ENCODE measurements around the gene ZBED2.

ZBED2 gene

DNA sequence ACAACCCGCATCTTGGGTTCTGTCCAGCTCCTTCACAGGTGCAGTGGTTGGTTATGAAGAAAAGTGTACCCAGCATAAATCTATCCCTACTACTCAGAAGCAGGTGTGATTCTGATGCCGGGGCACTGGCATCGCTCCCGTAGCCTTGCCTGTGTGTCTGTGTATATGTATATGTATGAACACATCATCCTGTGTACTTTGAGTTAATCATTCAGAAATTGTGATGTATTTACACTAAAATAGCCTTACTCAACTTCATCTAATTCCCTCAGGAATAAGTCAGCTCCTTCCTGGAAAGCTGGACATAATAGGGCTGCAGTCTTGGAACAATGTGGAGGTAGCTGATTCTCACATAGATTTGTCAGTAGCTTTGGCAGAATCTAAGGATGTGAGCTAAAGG, 6.7 kb upstream of the ZBED2 start:
- no peak for DNase-seq

DNA sequence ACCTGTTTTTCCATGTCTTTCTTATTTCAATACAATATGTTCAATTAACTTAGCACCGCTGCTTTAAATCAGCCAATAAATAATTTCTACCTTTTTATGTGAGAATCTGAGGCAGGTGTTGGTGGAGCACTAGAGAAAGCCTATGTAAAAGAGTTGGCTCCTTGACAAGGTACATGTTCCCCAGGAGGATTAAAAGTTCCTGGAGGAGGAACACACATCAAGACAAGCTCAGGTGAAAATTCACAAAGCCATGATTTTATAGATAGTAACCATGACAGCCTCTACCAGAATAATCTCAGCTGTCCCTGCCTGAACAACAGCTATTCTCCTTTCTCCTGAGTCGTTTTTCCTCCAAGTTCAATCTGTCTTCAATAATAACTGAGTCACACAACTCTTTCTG, 3.4 kb upstream of the ZBED2 start:
- no peak for DNase-seq

DNA sequence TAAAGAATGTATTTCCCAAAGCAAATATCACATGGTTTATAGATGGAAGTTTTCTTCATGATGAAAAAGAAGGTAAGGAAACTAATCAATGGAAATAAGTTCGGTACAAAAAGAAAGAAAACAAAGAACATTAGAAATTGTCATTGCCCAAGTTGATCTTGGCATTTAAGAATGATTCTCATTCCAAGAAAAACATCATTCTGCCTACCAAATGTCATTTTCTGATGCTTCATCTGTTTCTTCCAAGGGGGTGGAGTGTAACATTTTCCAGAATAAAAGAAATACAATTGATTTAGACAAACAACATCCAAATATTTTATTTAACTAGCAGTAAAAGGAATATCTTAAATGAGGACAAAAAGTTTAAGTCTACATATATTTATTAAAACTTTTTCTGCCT, 3.0 kb upstream of the ZBED2 start:
- no peak for DNase-seq

DNA sequence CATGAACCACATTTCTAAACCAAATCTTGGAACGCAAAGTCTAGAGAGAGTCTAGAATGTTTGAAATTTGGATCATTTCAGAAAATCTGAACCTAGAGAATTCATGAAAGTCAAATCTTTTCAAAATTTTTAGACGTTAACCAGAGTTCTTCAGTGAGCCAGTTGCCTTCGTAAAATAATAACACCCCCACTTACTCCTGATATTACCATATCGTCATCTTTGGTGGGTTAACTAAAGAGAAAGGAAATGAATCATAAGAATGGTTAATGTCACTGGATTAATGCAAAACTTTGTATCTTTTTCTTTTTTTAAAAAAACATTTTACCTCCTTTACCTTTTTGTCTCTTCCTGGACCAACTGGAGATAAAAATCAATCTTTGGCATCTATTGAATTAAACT, 1.2 kb upstream of the ZBED2 start:
- DNase-seq: no peak

DNA sequence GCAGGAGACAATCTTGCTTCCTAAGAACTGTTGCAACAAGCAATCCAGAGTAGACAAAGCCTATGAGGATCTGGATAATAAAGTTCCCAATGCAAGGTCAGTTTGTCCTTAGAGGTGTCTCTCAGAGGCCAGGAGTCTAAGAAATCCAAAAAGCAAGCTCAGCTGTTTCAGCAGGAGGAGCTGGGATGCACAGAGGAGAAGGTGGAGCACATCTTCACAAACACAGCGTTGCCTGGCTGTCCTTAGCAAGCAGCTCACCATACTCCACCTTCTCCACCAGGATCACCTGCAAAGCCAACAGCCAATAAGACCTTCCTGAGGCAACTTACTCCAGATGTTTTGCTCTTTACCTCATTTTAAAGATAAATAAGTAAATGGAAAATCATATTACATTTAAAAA, 365 bp downstream of the ZBED2 start:
- DNase-seq: no peak

DNA sequence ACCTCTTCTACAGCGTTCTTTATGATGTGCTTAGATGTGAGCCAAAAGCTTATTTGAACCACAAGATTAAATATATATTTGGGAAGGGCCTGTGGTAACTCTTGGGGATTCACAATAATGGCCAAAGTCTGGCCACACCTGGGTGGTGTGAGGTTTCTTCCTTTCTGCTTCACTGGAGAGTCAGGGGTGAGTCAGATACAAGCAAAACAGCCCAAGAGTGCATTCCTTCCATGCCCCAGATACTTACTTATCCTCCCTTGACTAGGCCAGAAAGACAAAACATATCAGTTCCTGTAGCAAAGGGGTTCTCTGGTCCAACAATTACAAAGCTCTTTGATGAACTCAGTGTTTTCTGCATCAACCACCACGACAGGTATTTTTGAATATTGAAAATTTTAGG, 941 bp downstream of the ZBED2 start:
- no peak for DNase-seq

DNA sequence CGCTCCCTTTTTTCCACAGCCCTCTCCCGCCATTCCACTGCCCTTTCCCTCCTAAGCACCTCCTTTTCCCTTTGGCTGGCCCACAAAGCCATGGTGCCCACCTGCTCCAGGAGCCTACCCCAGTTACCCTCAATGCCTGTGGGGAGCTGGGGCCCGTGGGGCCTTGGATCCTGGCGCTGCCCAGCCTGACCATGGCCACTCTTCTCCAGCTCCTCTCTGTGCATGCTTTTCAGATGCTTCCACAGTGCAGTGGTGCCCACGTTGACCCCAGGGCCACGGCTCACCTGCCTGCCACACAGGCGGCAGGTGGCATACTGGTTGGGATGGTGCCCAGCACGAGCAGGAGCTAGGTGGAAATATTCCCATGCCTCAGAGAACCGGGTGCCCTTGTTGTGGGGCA, 1.5 kb downstream of the ZBED2 start:
- no peak for DNase-seq

DNA sequence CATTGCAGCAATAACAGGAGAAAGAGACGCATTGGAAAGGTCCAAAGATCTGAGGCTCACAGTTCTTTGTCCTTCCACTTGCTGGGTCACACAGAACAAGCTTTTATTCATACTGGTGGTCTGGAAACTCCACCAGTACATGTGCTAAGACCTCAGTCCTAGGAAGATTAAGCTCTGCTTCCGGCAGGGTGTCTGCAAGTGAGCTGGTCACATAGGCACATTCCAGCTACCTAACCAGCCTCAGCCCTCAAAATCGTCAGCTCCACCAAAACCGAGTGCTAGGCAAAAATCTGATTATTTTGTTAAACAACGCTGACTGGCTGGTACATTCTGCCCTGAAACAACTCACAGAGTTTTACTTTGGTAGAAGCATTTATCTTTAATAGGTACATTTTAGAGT, 2.2 kb downstream of the ZBED2 start:
- DNase-seq: no peak

DNA sequence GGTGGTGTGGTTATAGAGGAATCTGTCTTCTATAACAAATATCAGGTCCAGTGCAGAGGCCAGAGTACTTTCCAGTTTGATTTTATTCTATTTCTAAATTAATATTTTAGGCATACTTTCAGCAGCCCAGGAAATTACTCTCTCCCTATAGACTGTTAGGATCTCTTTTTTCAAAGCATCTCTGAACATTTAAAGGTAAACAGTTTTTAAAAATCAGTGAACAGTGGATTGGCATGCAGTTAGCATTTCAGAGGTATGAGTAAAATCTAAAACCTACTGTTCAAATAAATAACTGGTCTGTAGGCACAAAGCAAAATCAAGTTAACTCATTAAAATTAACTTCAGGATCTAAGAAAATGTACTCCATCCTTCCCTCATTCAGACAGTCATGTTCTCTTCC, 3.0 kb downstream of the ZBED2 start:
- DNase-seq: no peak

DNA sequence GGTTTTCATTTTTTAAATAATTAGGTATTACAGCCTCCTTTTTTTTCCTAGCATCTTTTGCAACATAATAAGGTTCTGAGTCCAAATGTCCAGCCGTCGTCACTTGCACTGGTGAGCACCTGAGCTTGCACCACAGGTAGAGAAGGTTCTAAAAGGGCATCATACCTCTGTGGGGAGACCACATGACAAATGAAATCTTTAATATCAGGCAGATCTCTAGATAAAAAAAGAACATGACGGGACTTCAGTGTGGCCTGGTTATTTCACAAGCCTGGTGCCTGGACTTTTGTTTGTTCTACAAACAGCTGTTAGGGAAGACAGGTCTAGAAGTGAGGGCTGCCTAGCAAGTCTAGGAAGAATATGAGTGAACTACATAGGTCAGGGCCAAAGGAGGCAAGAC, 3.6 kb downstream of the ZBED2 start:
- no peak for DNase-seq

DNA sequence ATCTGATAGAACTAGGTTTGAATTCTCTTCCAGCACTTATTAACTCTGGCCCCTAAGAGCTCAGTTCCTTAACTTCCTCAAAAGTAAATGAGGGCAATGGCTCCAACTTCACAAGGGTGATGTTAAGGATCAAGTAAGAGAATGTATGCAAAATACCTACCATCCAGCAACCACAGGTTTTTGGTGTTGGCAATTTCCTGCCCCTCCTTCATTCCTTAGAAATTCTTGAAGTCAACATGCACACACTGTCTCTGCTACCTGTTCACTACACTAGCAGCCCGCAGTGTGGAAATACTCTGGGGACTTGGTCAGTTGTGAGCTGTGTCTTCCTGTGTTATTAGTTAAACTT, 5.0 kb downstream of the ZBED2 start:
- DNase-seq: no peak

DNA sequence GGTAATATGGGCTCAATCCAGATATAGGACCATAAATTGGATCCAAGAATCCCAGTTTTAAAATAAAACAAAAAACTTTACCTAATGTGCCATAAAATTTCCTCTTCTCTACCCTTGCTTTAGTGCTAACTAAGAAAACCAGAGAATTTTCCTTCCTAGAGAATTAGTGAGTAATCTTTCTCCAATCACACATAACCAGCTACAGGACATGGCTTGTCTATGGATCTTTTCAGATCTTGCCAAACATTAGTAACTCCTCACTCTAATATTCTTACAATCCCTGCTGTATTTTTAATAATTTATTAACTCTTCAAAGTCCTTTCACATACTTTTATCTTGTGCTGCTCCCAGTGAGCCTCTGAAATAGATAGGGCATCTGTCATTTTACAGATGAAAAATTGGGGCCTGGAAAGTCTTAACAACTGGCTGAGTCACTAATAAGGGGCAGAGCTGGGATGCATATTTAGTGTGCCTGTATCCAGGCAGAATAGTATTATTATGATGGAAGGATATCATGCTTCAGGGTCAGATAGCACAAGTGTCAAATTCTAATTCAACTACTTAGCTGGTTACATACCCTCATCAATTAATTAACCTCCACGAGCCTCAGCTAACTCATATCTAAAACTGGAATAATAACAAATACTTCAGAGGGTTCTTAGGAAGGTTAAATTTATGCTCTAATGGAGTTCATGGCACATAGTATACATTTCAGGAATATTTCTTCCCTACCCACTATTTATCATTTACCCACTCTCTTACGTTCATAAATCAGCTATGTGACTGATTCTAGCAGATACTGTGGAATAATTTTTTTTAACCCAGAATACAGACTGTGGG, 5.6 kb downstream of the ZBED2 start:
- no peak for DNase-seq

DNA sequence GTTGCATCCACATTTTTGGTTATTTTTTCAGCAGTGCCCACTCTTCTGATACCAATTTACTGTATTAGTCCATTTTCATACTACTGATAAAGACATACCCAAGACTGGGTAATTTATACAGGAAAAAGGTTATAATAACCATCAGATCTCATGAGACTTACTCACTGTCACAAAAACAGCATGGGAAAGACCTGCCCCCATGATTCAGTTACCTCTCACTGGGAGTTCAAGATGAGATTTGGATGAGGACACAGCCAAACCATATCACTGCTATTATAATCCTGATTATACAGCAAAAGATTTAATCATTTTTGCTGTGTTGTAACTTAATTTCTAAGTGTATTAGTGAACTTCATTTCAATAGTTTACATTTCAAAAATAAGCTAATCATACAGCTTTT, 6.6 kb downstream of the ZBED2 start:
- no peak for DNase-seq

DNA sequence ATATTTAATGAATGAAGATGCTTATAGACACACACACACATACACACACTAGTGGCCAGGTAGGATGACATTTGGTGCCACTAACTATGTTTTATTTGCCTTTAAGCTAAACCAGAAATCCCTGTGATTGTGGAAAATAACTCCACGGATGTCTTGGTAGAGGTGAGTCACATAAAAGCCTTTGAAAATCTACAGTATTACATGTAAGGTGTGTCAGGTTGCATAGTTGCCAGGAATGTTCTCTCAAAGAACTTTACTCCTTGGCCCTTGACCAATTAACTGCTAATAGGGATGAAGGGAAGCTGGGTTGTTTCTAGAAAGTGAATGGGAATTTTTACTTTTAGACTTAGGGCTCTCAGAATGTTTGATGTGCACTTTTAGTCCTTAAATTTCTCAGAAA, 9.9 kb downstream of the ZBED2 start:
- no peak for DNase-seq

DNA sequence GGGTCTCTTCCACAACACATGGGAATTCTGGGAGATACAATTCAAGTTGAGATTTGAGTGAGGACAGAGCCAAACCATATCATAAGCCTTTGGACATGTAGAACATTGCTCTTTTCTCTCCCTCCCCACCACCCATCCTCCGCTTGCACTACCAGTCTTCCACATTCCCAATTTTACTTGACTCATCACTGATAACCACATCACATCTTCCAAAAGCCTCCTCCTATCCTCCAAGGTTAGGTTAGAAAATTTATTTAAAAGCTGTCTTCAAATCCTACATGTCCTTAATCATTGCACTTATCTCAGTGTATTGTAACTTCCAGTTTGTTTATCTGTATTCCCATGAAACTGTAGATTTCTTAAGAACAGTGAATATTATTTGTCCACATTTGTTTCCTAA, 10.4 kb downstream of the ZBED2 start:
- DNase-seq: no peak

DNA sequence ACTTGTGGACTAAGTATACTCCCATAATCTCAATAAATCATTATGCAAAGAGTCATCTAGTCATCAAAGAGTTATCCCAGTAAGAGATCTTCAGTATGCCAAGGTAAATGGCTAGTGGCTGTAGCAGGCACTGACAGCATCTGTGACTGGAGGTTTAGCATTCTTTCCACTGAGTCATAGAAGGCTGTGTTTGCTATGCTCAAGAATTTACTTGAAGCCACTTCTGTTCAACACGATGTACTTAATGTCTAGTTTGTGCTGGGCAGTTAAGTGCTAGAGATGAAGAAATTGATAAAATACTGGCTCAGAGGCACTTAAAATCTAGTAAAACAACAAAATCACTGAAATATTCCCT, 13.0 kb downstream of the ZBED2 start:
- no peak for DNase-seq

DNA sequence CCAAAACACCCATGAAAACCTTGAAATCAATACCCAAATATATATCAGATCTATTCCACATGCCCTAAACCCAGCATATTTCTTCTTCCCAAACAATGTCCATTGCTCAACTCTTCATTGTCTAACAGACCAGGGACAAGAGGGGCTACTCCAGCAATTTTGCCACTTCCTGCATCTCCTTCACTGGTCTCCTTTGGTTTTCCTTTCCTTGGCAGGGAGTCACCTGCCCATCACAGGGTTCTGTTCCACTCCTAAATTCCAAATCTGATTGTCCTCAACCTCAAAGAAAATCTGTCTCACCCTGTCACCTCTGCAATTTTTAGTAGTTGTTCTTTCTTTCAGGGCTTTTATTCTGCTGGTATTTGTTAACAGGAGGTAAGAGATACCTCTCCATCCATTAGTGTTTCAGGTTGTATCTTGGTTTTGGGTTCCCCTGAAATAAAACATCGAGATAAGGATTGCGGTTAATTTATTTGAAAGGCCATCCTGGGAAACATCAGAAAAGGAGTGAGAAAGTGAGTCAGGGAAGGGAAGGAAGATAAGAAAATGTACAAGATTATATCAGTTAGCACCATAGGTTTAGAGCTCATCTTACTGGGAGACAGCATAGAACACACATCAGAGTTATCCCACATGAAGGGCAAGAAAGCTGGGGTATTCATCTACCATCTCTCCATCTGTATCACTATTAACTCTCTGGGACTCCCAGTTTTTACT, 13.6 kb downstream of the ZBED2 start:
- no peak for DNase-seq

DNA sequence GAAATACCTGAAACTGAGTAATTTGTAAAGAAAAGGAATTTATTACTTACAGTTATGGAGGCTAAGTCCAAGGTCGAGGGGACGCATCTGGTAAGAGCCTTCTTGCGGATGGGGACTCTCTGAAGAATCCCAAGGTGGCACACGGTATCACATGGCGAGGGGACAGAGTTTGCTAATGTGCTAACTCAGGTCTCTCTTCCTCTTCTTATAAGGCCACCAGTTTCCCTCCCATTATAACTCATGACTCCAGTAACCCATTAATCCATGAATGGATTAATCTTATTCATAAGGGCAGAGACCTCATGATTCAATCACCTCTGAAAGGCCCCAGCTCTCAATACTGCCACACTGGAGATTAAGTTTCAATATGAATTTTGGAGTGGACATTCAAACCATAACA, 15.7 kb downstream of the ZBED2 start:
- DNase-seq: no peak

DNA sequence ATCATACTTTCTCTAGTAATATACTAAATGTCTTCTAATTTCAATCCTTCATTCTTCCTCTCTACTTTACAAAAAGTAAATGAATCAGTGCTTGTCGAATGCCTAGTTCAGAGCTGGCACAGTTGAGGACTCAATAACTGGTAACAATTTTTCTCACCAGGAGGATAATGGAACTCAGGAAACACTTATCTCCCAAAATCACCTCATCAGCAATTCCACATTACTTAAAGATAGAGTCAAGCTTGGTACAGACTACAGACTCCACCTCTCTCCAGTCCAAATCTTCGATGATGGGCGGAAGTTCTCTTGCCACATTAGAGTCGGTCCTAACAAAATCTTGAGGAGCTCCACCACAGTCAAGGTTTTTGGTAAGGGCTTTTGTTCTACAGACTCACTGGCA, 16.3 kb downstream of the ZBED2 start:
- no peak for DNase-seq

DNA sequence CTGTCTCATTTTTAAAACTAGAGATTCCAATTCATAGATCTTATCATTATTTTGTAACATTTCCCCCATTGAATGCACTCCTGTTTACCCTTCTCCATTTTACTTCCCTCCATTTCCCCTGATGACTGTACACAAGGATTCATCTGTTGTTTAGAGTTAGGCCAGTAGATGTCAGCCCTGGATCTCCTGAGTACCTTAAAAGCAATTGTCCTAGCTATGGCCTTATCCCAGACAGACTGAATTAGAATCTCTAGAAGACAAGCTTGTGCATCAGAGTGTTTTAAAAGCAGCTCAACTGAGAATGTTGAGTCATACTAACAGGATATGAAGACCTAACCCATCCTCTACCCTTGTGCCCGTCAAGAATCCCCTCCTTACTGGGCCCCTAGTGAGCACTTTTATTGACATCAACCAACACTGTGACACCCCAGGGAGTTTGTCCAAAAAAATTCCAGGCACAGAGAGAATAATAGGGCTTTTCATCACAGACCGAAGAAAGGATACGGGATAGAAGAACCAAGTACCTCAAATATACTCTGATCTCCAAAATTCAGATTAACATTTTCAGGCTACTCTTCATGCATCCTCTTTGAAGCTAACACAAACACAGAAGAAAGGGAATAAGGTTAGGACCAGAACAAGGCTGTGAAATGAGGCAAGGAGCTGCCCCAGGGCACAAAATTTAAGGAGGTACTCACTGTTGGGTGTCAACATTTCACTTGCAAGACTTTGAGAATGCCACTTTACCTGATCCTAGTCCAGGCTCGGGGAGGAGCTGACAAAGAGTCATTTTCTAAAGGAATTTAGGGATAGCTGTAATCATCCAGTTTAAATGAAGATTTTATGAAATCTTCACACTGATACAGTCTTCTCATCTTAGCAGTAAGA, 17.1 kb downstream of the ZBED2 start:
- no peak for DNase-seq

DNA sequence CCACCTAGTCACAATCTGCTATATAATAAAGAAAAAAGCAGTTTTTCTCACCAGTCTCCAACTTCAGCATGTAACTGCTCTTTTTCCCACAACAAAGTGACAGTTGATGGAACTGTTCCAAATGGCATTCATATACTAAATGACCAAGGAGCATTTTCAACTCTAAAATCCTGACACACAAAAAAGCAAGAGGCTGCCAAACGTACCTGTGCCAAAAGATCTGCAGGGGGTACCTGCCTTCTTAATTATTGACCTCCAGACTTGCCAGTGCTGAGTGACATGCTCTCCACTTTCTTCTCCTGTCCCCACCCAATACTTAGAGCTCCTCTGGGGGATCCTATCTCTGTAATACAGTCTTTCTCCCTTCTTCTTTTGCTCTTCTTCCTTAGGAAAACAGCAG, 18.0 kb downstream of the ZBED2 start:
- no peak for DNase-seq

DNA sequence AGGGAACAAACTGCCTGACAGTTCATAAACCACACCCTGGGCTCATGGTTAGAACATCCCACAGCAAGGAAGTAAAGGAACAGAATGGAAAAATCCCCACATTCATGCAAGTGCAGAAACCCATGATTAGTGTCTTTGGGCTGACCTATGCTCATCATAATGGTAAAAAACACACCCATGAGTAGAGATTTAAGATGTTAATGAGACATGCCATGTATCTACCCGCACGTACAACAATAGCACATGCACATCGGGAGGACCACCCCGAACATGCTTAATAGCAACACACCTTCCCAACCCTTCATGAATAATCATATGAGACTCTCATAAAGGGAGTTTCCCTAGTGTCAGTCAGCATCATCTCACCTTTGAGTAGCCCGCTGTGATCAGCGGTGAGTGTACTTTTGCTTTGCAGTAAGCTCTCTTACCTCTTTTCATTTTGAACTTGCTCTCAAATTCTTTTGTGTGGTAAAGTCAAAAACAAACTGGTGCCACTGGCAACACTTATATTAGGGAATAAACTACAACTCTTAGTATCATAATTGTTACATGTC, 23.2 kb downstream of the ZBED2 start:
- no peak for DNase-seq

DNA sequence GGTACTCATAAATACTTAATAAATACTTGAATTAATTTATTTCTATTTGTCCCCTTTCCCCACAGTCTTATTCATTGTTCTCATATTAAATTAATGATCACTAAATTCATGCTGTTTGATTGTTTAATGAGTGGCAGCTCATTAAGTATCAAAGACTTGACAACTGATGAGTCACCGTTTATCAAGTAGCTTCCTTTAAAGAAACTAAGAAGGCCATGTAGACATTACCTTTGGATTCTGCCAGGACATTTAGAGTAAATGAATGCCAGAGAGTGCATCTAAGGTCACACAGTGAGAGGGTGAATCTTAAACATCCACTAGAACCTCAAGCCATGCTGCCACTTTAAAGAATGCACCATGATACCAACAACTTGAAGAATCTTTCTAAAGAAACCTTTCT, 23.9 kb downstream of the ZBED2 start:
- DNase-seq: no peak
